ENCODE data around the gene HVCN1.
"Not testable (repeated sequence)": the region's sequence is repeated elsewhere in the genome, so short reads cannot be mapped to it uniquely, and the experiment has no call there.

Gene HVCN1

DNA sequence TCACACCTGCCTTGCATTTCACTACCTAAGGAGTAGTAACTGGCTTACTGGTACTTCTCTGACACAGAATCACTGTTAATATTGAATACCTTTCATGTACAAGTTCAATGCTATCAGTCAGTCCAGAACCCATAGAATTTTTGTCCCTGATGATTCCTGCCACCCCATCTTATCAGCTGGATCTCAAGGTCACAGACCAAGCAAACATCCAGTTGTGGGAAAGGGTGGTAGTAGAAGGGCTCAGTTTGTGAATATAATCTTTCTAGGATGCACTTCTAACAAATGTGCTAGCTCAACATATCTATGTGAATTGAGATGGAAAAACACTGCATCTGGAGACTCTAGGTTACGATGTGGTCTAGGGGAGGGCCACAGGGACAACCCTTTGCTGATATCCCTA is 39.7 kb upstream of the HVCN1 start:
- no peak for DNase-seq (ENCODE audit: extremely low read depth, low read depth)
- TF ChIP-seq, protein P1, sequence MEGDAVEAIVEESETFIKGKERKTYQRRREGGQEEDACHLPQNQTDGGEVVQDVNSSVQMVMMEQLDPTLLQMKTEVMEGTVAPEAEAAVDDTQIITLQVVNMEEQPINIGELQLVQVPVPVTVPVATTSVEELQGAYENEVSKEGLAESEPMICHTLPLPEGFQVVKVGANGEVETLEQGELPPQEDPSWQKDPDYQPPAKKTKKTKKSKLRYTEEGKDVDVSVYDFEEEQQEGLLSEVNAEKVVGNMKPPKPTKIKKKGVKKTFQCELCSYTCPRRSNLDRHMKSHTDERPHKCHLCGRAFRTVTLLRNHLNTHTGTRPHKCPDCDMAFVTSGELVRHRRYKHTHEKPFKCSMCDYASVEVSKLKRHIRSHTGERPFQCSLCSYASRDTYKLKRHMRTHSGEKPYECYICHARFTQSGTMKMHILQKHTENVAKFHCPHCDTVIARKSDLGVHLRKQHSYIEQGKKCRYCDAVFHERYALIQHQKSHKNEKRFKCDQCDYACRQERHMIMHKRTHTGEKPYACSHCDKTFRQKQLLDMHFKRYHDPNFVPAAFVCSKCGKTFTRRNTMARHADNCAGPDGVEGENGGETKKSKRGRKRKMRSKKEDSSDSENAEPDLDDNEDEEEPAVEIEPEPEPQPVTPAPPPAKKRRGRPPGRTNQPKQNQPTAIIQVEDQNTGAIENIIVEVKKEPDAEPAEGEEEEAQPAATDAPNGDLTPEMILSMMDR (IDR thresholded peaks at IDR 0.05; ENCODE audit: low read depth, low read length): no peak

- no peak for DNase-seq (ENCODE audit: extremely low read depth, low read depth)
- TF ChIP-seq, protein P1 (IDR thresholded peaks at IDR 0.05; ENCODE audit: low read depth, low read length): no peak
These were observed 37.9 kb upstream of the HVCN1 start for GRCh38 chr12:110726708-110727369.

GRCh38 chr12:110726028-110726427 is 37.1 kb upstream of the HVCN1 start:
- DNase-seq (ENCODE audit: extremely low read depth, low read depth): no peak
- TF ChIP-seq, protein P1 (IDR thresholded peaks at IDR 0.05; ENCODE audit: low read depth, low read length): no peak

GRCh38 chr12:110725267-110725666 is 36.4 kb upstream of the HVCN1 start:
- TF ChIP-seq, protein P1 (IDR thresholded peaks at IDR 0.05; ENCODE audit: low read depth, low read length): no peak

DNA sequence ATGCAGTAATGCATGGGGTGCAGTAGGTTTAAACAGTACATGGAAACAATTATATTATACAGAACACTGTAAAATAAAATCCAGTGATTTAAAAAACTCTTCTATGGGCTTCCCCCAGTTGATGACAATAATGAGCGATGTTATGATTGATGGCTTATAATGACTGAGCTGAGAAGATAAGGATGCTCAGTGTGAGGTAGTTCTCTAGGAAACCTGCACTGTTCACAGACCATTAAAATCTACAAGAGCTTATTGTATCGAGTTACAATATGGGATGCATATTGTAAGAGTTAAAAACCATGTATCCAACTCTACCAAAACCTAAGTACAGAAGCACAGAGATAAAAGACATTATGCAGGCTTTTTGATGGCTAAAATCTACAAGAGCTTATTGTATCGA is 34.0 kb upstream of the HVCN1 start:
- not testable (repeated sequence) for DNase-seq (ENCODE audit: extremely low read depth, low read depth)

More at GRCh38 chr12:110725267-110725666, 36.4 kb upstream of the HVCN1 start:
- no peak for DNase-seq (ENCODE audit: extremely low read depth, low read depth)

GRCh38 chr12:110721570-110721969 is 32.7 kb upstream of the HVCN1 start:
- DNase-seq (ENCODE audit: extremely low read depth, low read depth): no peak
- TF ChIP-seq, protein P1 (IDR thresholded peaks at IDR 0.05; ENCODE audit: low read depth, low read length): no peak

- no peak for DNase-seq (ENCODE audit: extremely low read depth, low read depth)
- TF ChIP-seq, protein P1 (IDR thresholded peaks at IDR 0.05; ENCODE audit: low read depth, low read length): no peak
These were observed 31.6 kb upstream of the HVCN1 start for GRCh38 chr12:110720516-110720915.
